Suppressor macrophage (primary cell): ENCODE data around the gene SLC48A1.

Source experiments
- DNase-seq, 4 experiments: peaks; one replicate each; pipeline ENCODE4 v3.0.0-alpha.2; 2020 to 2022
- total RNA-seq, 17 experiments: gene quantifications; one replicate each; lab custom pipeline; 2026; ENCODE audit warnings: mixed read lengths in 6 of 17, inconsistent platforms in 3 of 17; lab: John Stamatoyannopoulos, UW

SLC48A1 gene
- 31.1 to 121 (median 88.3) reads per million in 17 experiments for total RNA-seq

GRCh38 chr12:47773062-47773857 is at the start of gene SLC48A1:
Gene SLC48A1, plus strand, starts transcription at chr12:47773238. Its CDS starts 67 bp downstream, at chr12:47773305.
- peak; percentile 59 to 89 (median 74) for DNase-seq

DNA sequence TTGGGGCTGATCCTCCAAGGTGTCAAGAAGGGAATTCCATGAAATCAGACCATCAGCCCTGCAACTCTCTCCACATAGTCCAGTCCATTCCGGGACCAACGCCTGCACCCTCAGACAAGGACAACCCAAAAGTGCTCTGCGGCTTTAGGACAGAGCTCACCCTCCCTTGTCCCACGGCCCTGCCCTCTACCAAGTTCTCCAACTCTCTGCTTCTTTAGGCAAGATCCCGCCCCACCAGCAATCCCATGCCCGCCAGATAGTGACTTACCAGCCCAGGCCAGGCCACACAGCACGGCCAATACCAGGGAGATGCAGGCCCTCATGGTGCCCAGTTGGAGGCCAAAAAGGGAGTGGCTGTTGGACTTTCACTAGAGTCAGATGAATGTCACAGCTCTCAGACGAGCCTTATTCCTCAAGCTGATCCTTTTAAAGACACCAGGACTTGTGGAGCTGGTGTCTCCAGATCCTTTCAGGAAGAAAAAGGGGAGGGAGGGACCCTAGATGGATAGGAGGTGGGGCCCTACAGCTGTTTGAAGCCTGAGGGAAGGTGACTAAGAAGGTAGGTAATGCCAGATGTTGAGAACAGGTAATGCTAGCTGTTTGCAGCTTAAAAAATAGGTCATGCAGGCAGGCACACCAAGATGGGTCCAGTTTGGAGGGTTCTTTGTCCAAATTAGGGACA is 47.8 kb upstream of the SLC48A1 start, which contains the start of gene ENDOU:
ENDOU (minus strand) TSS at position 400 of the 682 bp plus-strand sequence; CDS start at position 323, 77 bp downstream.
- no peak for DNase-seq

DNA sequence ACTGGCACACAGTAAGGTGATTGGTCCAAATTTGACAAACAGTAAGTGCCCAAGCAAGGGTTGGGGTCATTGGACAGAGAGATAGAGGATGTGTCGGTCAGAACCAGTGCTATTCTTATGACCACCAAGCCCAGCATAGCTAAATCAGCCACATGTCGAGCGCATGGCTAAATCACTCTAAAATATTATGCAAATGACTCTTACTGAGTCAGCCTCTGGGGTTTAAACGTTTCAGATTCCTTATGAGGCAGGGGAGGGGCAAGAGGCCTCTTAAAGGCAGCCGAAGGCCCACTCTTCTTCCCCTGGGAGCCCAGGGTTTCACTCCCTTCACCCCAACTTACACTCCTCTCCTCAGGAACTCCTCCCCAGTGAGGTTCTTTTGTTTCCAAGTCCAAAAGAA is 47.1 kb upstream of the SLC48A1 start:
- no peak for DNase-seq

- DNase-seq, result no peak
These were observed 43.8 kb upstream of the SLC48A1 start for GRCh38 chr12:47729233-47729632.

GRCh38 chr12:47730341-47730744 is 42.7 kb upstream of the SLC48A1 start:
- no peak for DNase-seq

DNA sequence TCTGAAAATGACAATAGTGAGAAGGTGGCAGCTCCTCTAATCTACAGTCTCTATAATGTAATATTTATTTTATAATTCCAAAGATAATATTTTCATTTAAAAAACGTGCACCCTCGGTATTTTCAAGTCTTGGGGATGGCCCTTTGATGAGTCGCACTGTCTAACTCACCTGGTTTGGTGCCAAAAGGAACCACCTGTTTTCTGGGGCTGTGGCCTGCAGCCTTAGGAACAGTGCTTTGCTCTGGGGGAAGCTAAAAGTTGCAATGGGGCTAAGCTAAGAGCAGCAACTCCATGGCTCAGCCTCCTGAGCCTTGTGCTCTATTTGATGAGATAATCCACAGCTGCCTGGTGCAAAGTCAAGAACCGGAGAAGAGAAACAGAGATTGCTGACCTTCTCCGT is 41.3 kb upstream of the SLC48A1 start:
- DNase-seq, result no peak

GRCh38 chr12:47732504-47732903 is 40.5 kb upstream of the SLC48A1 start:
- DNase-seq, result peak in 1 of 4 experiments; percentile 22

GRCh38 chr12:47733142-47733541 is 39.9 kb upstream of the SLC48A1 start:
- DNase-seq, result no peak

- DNase-seq, result no peak
These were observed 38.1 kb upstream of the SLC48A1 start for GRCh38 chr12:47734725-47735480.

- no peak for DNase-seq
These were observed 37.4 kb upstream of the SLC48A1 start for GRCh38 chr12:47735649-47736048.

DNA sequence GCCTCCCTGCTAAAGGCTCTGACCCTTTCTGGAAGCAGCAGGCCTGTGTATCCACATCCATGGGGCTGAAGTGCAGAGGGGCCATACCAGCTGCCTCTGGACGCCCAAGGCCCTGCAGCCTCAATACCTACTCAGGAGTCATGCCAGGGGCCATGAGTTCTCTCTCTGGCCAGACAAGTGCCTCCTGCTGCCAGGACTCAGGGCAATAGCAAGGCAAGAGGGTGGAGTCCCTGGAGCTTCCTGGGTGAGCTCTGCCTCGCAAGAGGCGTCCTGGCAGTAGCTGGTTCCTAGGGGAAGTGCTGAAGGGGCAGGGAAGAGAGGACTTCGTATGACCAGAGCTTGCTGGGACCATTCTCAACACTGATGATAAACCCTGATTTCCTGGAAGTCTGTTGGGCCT is 36.8 kb upstream of the SLC48A1 start:
- DNase-seq, result peak; percentile 30 to 65 (median 58)

GRCh38 chr12:47736877-47737676 is 36.0 kb upstream of the SLC48A1 start:
- no peak for DNase-seq

- no peak for DNase-seq
These were observed 35.0 kb upstream of the SLC48A1 start for GRCh38 chr12:47737936-47738594.

- no peak for DNase-seq
These were observed 33.7 kb upstream of the SLC48A1 start for GRCh38 chr12:47739297-47739696.

GRCh38 chr12:47739979-47740378 is 33.1 kb upstream of the SLC48A1 start:
- no peak for DNase-seq

- DNase-seq, result no peak
These were observed 32.3 kb upstream of the SLC48A1 start for GRCh38 chr12:47740606-47741339.

- DNase-seq, result peak; percentile 82 to 90 (median 88)
These were observed 31.7 kb upstream of the SLC48A1 start for GRCh38 chr12:47741340-47741703.

DNA sequence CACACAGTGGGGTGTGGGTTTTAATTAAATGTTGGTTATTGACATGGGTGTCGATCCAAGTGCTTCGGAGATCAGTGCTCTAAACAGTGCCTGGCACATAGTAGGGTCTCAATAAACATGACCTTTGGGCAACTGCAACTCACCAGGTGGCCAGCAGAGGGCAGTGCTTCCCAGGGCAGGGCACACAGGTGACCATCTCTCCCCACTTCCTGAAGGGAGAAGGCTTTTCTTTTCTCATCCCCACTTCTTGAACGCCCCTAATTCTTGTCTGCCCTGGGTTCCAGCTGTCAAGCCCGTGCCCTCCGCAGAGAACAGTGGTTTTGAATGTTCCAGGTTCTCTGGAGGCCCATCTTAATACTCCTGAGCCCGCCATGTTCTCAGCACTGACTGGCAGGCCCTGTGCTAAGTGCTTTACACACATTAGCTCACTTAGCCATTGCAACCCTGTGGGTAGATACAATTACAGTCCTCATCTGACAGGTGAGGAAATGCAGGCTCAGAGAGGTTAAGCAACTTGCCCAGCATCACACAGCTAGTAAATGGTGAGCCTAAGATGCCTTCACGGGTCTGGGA is 30.7 kb upstream of the SLC48A1 start:
- DNase-seq, result peak; percentile 37 to 70 (median 52)

- DNase-seq, result no peak
These were observed 29.7 kb upstream of the SLC48A1 start for GRCh38 chr12:47743311-47743860.

- DNase-seq, result peak in 1 of 4 experiments; percentile 23
These were observed 28.9 kb upstream of the SLC48A1 start for GRCh38 chr12:47744005-47744651.
